GM18867 (cell line): ENCODE measurements around the gene PLXNA3.
"Not testable (repeated sequence)": the region's sequence is repeated elsewhere in the genome, so short reads cannot be mapped to it uniquely, and the experiment has no call there.

Experiments used
- ATAC-seq: cut with Tn5 transposase; IDR thresholded peaks from one replicate; pipeline ENCODE4 v1.9.1; 2021; ENCODE audit warnings: mild to moderate bottlenecking, moderate library complexity; ENCODE audit not compliant: unreplicated experiment

PLXNA3 gene

DNA sequence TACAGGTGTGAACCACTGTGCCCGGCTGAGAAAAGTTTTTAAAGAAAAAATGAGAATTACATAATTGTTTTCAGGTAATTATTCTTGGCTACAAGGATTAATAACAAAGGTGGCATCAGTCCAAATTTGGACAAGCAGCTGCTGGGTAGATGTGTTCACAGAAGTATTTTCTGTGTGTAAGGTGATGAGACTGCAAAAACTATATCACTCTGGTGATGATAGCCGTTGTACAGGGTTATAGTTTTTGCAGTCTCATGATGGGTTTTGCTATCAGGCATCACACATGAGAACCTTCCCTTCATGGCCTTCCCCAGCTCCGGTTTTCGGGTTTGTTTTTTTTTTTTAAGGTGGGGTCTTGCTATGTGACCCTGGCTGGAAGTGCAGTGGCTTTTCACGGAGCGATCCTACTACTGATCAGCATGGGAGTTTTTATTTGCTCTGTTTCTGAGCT is 37.4 kb downstream of the PLXNA3 start:
- ATAC-seq: no peak

- ATAC-seq: not testable (repeated sequence)
Observed at GRCh38 chrX:154496591-154497137, 38.6 kb downstream of the PLXNA3 start.

DNA sequence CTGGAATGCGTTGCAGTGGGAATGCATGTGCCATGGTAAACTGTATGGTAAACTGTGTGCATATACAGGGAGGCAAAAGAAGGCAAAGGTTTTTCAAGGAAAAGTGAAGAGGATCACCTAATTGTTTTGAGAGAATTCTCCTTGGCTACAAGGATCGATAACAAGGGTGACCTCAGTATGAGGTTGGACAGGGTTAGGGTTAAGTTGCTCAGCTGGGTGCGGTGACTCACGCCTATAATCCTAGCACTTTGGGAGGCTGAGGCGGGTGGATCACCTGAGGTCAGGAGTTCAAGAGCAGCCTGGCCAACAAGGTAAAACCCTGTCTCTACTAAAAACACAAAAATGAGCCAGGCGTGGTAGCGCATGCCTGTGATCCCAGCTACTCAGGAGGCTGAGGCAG is 43.3 kb downstream of the PLXNA3 start:
- not testable (repeated sequence) for ATAC-seq

DNA sequence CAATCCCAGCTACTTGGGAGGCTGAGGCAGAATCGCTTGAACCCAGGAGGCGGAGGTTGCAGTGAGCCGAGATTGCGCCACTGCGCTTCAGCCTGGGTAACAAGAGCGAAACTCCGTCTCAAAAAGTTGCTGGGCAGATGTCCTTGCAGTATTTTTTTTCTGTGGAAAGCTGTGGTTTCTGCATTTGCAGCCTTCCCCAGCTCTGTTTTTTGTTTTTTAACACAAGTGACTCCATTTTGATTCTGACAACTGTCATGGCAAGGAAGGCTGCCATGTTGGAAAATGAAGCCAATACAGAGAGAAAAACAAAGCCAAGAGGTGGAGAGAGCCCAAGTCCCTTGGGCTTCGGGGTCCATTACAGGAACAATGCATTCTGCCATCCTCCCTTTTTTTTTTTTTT is 44.0 kb downstream of the PLXNA3 start:
- ATAC-seq: no peak

GRCh38 chrX:154502989-154503388 is 44.9 kb downstream of the PLXNA3 start:
- ATAC-seq: no peak

DNA sequence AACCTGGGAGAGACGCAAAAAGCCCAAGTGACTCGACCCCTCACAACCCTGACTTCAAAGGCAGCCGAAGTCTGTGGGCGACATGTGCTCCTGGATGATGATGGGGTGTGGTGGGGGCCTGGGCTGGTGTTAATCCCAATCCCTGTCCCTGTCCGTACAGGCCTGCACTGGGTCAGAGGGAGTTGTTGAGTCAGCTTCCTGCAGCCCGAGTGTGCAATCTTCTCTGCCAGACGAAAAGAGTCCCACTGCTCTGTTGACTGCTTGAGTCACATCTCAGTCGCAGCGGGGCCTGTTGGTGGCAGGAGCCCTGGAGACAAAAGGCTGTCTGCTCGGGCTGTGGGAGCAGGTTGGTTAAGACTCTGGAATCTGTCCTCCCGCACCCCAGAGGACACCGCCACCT is 47.7 kb downstream of the PLXNA3 start:
- no peak for ATAC-seq

- no peak for ATAC-seq
Observed at GRCh38 chrX:154506483-154507332, 48.6 kb downstream of the PLXNA3 start.

- no peak for ATAC-seq
Observed at GRCh38 chrX:154507673-154508383, 49.7 kb downstream of the PLXNA3 start.

DNA sequence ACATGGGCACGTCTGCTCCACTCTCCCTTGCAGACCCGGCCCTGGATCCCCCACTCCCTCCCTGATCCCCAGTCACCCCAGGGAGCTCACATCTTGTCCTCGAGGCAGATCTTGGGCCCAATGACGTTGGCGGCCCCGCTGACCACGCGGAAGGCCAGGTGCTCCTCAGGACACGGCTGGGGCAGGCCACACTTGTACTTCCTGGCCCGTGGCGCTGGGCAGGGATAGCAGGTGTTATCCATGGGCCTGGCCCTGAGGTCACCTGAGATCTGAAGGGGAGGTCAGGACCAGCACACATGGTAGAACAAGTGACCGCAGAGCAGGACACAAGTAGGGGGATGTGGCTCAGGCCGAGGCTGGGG is 50.3 kb downstream of the PLXNA3 start:
- ATAC-seq: no peak

- ATAC-seq: no peak
Observed at GRCh38 chrX:154509455-154509854, 51.4 kb downstream of the PLXNA3 start.

- ATAC-seq: no peak
Observed at GRCh38 chrX:154511761-154512160, 53.7 kb downstream of the PLXNA3 start.

DNA sequence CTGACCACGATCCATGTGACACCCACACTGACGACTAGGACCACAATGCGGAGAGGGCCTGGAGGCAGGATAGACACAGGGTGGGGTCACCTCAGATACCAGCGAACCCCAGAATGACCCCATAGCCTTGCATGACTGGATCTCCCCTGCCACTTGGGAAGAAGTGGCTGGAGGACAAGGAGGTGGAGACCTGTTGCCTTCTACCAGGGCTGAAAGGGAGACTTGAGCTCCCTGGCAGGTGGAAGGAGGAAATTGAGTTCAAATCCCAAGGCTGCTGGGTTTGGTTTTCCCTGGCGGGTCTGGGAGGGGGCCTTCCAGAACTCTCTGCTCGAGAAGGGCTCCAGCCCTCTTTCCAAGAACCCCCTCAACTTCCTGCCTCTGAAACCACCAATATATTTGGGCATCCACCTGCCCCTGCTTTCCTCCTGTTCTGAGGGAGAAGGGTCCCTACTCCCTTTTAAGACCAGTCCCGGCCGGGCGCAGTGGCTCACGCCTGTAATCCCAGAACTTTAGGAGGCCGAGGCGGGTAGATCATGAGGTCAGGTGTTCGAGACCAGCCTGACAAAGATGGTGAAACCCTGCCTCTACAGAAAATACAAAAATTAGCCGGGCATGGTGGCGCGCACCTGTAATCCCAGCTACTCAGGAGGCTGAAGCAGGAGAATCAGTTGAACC is 54.9 kb downstream of the PLXNA3 start:
- ATAC-seq: no peak

DNA sequence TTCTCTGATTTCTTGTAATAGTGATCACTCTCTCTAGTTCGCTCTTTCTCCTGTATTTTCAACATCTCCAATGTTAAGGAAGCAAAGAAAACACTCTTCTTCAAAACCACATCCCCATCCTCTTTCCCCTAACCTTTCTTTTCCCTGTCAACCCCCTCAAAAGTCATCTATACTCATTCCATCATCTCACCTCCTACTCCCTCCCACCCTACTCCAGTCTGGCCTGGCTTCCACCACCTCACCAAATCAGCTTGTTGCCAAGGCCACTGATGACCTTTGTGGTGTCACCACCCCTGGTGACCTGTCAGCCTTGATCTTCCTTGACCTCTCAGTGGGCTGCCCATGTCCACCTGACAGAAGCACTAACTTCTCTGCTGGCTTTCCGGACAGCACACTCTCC is 55.6 kb downstream of the PLXNA3 start:
- no peak for ATAC-seq

DNA sequence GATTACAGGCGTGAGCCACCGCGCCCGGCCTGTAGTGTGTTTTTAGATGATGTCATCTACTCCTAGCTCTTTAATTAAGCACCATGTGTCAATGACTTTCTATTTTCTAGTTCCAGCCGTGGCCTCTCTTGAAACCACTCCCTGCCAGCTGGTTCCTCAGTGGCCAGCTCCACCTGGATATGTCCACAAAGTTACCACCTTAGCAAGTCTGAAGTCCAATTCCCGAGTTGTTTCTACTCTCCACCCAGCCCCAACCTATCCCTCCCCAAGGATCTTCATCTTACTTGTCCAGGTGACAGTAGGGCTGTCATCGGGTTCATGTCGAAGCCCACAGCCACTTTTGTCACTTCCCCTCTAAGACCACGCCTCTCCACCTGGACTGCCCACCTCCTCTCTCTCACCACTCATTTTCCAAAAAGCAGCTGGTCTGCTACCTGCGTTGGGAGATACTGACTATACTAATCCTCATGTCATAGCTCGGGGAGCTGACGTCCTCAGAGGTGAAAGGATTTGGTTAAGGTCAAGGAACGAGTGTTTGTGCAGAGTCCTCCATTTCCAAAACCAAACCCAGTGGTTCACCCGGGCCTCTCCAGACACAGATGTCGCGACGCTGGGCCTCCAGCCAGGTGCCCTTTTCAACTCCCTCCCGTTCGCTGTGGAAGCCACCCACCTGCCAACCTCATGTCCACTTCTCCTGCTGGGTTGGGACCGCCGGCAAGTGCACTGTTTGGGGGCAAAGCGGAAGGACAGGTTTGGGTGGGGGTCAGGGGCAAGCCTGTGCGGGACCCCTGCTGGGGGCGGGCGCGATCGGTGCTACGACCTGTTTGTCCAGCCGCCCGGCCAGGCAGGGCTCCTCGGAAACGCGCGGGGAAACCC is 57.2 kb downstream of the PLXNA3 start:
- ATAC-seq: peak; percentile 3

- peak; percentile 90 for ATAC-seq
Observed at GRCh38 chrX:154515966-154516655, 58.0 kb downstream of the PLXNA3 start, which contains the start of gene FAM3A. FAM3A (minus strand) TSS chrX:154516232; CDS start chrX:154515772, 460 bp downstream.

- ATAC-seq: no peak
Observed at GRCh38 chrX:154516656-154517100, 58.6 kb downstream of the PLXNA3 start.

DNA sequence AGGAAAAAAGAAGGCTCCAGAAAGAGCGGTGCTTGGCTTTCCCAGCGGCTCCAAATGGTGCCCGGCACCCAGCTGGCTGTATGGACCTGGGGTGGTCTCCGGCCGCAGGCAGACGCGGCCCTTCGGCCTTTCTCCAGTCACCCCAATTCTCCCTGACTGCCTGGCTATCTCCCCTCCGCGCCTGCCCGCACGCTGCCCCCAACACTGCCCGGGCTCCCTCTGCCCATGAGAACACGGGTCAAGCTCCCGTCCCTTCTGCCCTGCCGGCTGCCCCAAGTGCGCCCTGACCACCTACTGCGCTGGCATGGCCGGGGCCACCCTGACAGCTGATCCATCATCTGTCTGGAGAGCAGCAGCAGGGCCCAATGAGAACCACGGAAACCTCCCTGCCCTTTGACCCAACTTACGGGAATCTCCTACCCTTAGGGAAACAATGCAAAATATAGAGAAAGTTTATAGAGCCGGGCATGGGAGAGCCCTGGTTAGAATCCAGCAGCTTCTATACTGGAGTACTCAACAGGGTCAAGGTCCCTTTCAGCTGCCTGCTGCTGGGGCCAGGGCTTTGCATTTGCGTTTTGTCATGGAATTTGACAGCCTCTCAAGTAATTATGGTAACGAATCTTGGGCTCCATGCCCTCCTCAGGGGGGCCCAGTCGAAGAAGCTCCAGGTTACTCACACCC is 59.2 kb downstream of the PLXNA3 start:
- ATAC-seq: no peak

- ATAC-seq: no peak
Observed at GRCh38 chrX:154519389-154519788, 61.3 kb downstream of the PLXNA3 start.
